A673 (cell line): ENCODE data around the gene VANGL1. TPM values are rescaled to one million over a fixed set of nuclear protein-coding genes. Genes with fewer than 3 reads are reported as not detected.

Experiments used
- BruUV-seq: library from RNA; stranded (reverse); fragments of 400-500 nt; replicated peaks from 2 replicates; lab custom pipeline; 2021; lab: Mats Ljungman, UMichigan
- CTCF ChIA-PET: fragments of 300-600 bp; sonication (Branson Sonifier 250); formaldehyde crosslinking; loops from one replicate; lab custom pipeline; 2022; ENCODE audit warnings: antibody characterized with exemption; lab: Charles Lee
- POLR2A ChIA-PET: fragments of 300-600 bp; sonication (Branson Sonifier 250); formaldehyde crosslinking; loops from one replicate; lab custom pipeline; 2022; ENCODE audit warnings: antibody characterized with exemption; ENCODE audit not compliant: low non-redundant PET; lab: Charles Lee
- DNase-seq: peaks from one replicate; pipeline ENCODE4 v3.0.0-alpha.2; 2015; ENCODE audit warnings: low spot score
- H3K27ac ChIP-seq: fragments of 200-600 bp; sonication (generic); 2 replicates; pipeline ENCODE4 v1.5.1; 2016; ENCODE audit warnings: mixed run types, low read depth, mild to moderate bottlenecking, mixed read lengths, antibody characterized with exemption, low read length; ENCODE audit not compliant: poor library complexity, severe bottlenecking
- H3K27me3 ChIP-seq: fragments of 200-600 bp; sonication (generic); replicated peaks from 2 replicates; pipeline ENCODE4 v1.6.1; 2017; ENCODE audit warnings: mixed run types, low read depth, mild to moderate bottlenecking, mixed read lengths, antibody characterized with exemption, low read length; ENCODE audit not compliant: insufficient read depth, poor library complexity
- H3K36me3 ChIP-seq: fragments of 200-600 bp; sonication (generic); 2 replicates; pipeline ENCODE4 v1.6.1; 2016; ENCODE audit warnings: mixed run types, mild to moderate bottlenecking, mixed read lengths, antibody characterized with exemption, low read length; ENCODE audit not compliant: insufficient read depth, poor library complexity, severe bottlenecking
- H3K4me1 ChIP-seq: fragments of 200-600 bp; sonication (generic); 2 replicates; pipeline ENCODE4 v1.6.1; 2017; ENCODE audit warnings: mixed run types, mild to moderate bottlenecking, mixed read lengths, antibody characterized with exemption, low read length; ENCODE audit not compliant: insufficient read depth, poor library complexity, severe bottlenecking
- H3K4me3 ChIP-seq: fragments of 200-600 bp; sonication (generic); 2 replicates; pipeline ENCODE4 v1.5.1; 2016; ENCODE audit warnings: low read depth, mixed run types, mild to moderate bottlenecking, mixed read lengths, low read length; ENCODE audit not compliant: poor library complexity, severe bottlenecking
- H3K9me3 ChIP-seq: fragments of 200-600 bp; sonication (generic); 2 replicates; pipeline ENCODE4 v1.6.1; 2016; ENCODE audit warnings: mixed run types, low read depth, mild to moderate bottlenecking, mixed read lengths, antibody characterized with exemption, low read length; ENCODE audit not compliant: poor library complexity, severe bottlenecking
- CTCF ChIP-seq: fragments of 300-800, 200-600 bp; sonication (generic); conservative IDR thresholded peaks from 2 replicates; pipeline ENCODE4 v1.5.1; 2017; ENCODE audit warnings: low read depth, mild to moderate bottlenecking, antibody characterized with exemption, low read length, moderate library complexity, mixed read lengths
- EZH2 ChIP-seq: fragments of 200-600 bp; sonication (generic); IDR thresholded peaks from 2 replicates; pipeline ENCODE4 v1.6.1; 2017; ENCODE audit warnings: borderline replicate concordance, low read depth, mild to moderate bottlenecking, mixed read lengths, antibody characterized with exemption, low read length; ENCODE audit not compliant: poor library complexity, severe bottlenecking
- intact Hi-C: fragments of 100-400 bp; cut with micrococcal nuclease; formaldehyde crosslinking; loops from one replicate; pipeline ENCODE4 v1.10.0; 2022; ENCODE audit not compliant: unreplicated experiment
- total RNA-seq: library from RNA; stranded (reverse); gene quantifications from 2 replicates; pipeline ENCODE4 v1.2.3, GENCODE V29; 2021

VANGL1 gene
- total RNA-seq, 1 experiment from 2014 or later = 20.0 TPM

GRCh38 chr1:115647507-115647906, 5.7 kb downstream of the VANGL1 start:
- intact Hi-C loops = no loop called here
- no peaks in the 10 kb centered on the region for H3K9me3 ChIP-seq
- H3K4me3 ChIP-seq = no peak overlapping the region
- H3K27ac ChIP-seq = no peak overlapping the region
- H3K4me1 ChIP-seq = peaks cover 41% of the 10 kb centered on the region
- no peak for DNase-seq
- H3K36me3 ChIP-seq = peaks cover 6% of the 10 kb centered on the region
- BruUV-seq = no TSS peak
- CTCF ChIA-PET = no interaction called here
- no peaks in the 10 kb centered on the region for H3K27me3 ChIP-seq
- no peak for TF ChIP-seq EZH2
- TF ChIP-seq CTCF = no peak
- POLR2A ChIA-PET = no interaction called here

DNA sequence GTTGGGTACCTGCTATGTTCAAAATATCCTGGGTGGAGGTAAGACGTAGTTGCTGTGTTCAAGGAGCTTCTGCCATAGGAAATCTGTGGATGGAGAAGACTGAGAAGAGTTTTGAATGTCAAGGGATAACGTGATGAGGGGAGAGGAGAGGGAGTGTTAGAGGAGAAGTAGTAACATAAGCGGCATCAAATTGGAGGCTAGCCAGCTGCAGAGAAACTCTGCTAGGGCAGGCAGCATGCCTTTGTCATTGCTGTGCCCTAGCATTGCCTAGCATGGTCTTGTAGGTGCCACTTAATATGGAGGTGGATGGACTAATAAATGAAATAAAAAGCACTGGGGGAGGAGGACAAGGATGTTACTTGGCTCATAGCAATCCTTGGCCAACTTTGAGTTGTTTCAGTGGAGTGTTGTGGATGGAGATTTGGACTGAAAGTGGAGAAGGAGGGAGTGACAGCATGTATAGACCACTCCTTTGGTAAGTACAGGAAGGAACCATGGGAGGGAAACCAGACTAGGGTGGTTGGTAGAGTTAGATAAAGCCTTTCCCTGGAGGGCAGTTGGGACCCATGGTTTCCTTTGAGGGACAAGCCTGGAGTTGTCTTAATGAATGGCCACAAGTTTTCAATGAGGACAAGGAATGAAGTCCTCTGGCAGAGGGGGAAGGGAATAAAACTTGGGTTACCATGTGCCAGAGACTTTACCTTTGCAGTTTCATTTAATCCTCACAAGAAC, 6.3 kb downstream of the VANGL1 start:
- TF ChIP-seq EZH2 (no peak), CTCF (no peak)
- Histone ChIP-seq H3K9me3 (no peaks in the 10 kb centered on the region), H3K27me3 (no peaks in the 10 kb centered on the region), H3K4me1 (peaks cover 38% of the 10 kb centered on the region), H3K27ac (no peak overlapping the region), H3K4me3 (no peak overlapping the region), H3K36me3 (peaks cover 9% of the 10 kb centered on the region)
- ChIA-PET POLR2A (no interaction called here), CTCF (no interaction called here)
- intact Hi-C loops = no loop called here
- BruUV-seq = no TSS peak
- DNase-seq = no peak

- BruUV-seq = no TSS peak
- H3K9me3 ChIP-seq = no peaks in the 10 kb centered on the region
- H3K4me1 ChIP-seq = peaks cover 31% of the 10 kb centered on the region
- no peak for TF ChIP-seq EZH2
- TF ChIP-seq CTCF = no peak
- ChIA-PET POLR2A (interaction anchor here (0.5 kb wide), 1 partner anchor 164 kb away, joined by 14 read pairs; no protein-coding TSS in a partner anchor), CTCF (interaction anchor here (0.6 to 0.7 kb wide), 2 partner anchors 58 to 220 kb away, joined by 3 to 4 read pairs; no protein-coding TSS in a partner anchor)
- H3K27me3 ChIP-seq = no peaks in the 10 kb centered on the region
- DNase-seq = no peak
- intact Hi-C loops = no loop called here
- H3K4me3 ChIP-seq = no peak overlapping the region
- peaks cover 13% of the 10 kb centered on the region for H3K36me3 ChIP-seq
- H3K27ac ChIP-seq = peak overlapping the region; percentile 2
Observed at GRCh38 chr1:115648717-115649691, 7.2 kb downstream of the VANGL1 start.
